ENCODE data around the gene ENOX1.

The ENOX1 gene

GRCh38 chr13:43755844-43756243 lies 30.9 kb downstream of the ENOX1 start:
- no peak overlapping the region for H3K27ac Mint-ChIP-seq
- H3K9me3 Mint-ChIP-seq, result no peaks in the 10 kb centered on the region
- no peaks in the 10 kb centered on the region for H3K36me3 Mint-ChIP-seq (ENCODE audit: low read depth)
- H3K4me1 Mint-ChIP-seq, result peaks cover 6% of the 10 kb centered on the region
- TF ChIP-seq CTCF (IDR thresholded peaks at IDR 0.05; ENCODE audit: unreplicated experiment in 3 of 3), result no peak
- no peaks in the 10 kb centered on the region for H3K27me3 Mint-ChIP-seq (ENCODE audit: low read depth)
- H3K4me3 Mint-ChIP-seq, result no peak overlapping the region

- H3K27me3 Mint-ChIP-seq (ENCODE audit: low read depth), result no peaks in the 10 kb centered on the region
- H3K36me3 Mint-ChIP-seq (ENCODE audit: low read depth), result no peaks in the 10 kb centered on the region
- H3K9me3 Mint-ChIP-seq, result no peaks in the 10 kb centered on the region
- H3K27ac Mint-ChIP-seq, result no peak overlapping the region
- no peak overlapping the region for H3K4me3 Mint-ChIP-seq
- H3K4me1 Mint-ChIP-seq, result no peaks in the 10 kb centered on the region
- TF ChIP-seq CTCF (IDR thresholded peaks at IDR 0.05; ENCODE audit: unreplicated experiment in 3 of 3), result no peak
These were observed 35.1 kb downstream of the ENOX1 start for GRCh38 chr13:43751624-43752023.

GRCh38 chr13:43749503-43749902 lies 37.3 kb downstream of the ENOX1 start:
- Mint-ChIP-seq H3K36me3 (ENCODE audit: low read depth) (no peaks in the 10 kb centered on the region), H3K4me3 (no peak overlapping the region), H3K4me1 (no peaks in the 10 kb centered on the region), H3K27me3 (ENCODE audit: low read depth) (no peaks in the 10 kb centered on the region), H3K27ac (no peak overlapping the region), H3K9me3 (no peaks in the 10 kb centered on the region)
- TF ChIP-seq CTCF (IDR thresholded peaks at IDR 0.05; ENCODE audit: unreplicated experiment in 3 of 3), result no peak

GRCh38 chr13:43744261-43745031 lies 42.3 kb downstream of the ENOX1 start:
- Mint-ChIP-seq H3K27ac (no peak overlapping the region), H3K4me1 (no peaks in the 10 kb centered on the region), H3K9me3 (no peaks in the 10 kb centered on the region), H3K27me3 (ENCODE audit: low read depth) (no peaks in the 10 kb centered on the region), H3K4me3 (no peak overlapping the region), H3K36me3 (ENCODE audit: low read depth) (no peaks in the 10 kb centered on the region)
- TF ChIP-seq CTCF (IDR thresholded peaks at IDR 0.05; ENCODE audit: unreplicated experiment in 3 of 3), result no peak

- Mint-ChIP-seq H3K4me3 (no peak overlapping the region), H3K4me1 (no peaks in the 10 kb centered on the region), H3K9me3 (no peaks in the 10 kb centered on the region), H3K27ac (no peak overlapping the region), H3K27me3 (ENCODE audit: low read depth) (no peaks in the 10 kb centered on the region), H3K36me3 (ENCODE audit: low read depth) (no peaks in the 10 kb centered on the region)
- no peak for TF ChIP-seq CTCF (IDR thresholded peaks at IDR 0.05; ENCODE audit: unreplicated experiment in 3 of 3)
These were observed 43.9 kb downstream of the ENOX1 start for GRCh38 chr13:43742911-43743310.

- Mint-ChIP-seq H3K4me3 (no peak overlapping the region), H3K27ac (no peak overlapping the region), H3K9me3 (no peaks in the 10 kb centered on the region), H3K36me3 (ENCODE audit: low read depth) (no peaks in the 10 kb centered on the region), H3K4me1 (no peaks in the 10 kb centered on the region), H3K27me3 (ENCODE audit: low read depth) (peaks cover 3% of the 10 kb centered on the region)
- no peak for TF ChIP-seq CTCF (IDR thresholded peaks at IDR 0.05; ENCODE audit: unreplicated experiment in 3 of 3)
These were observed 49.3 kb downstream of the ENOX1 start for GRCh38 chr13:43737392-43737923.
